HG03457 (cell line): ENCODE results near the gene TSC22D2.
"Not testable (repeated sequence)": the region's sequence is repeated elsewhere in the genome, so short reads cannot be mapped to it uniquely, and the experiment has no call there.

Source experiments
- ATAC-seq: cut with Tn5 transposase; IDR thresholded peaks from one replicate; pipeline ENCODE4 v1.9.1; 2021; ENCODE audit warnings: moderate number of reproducible peaks; ENCODE audit not compliant: unreplicated experiment

The TSC22D2 gene

DNA sequence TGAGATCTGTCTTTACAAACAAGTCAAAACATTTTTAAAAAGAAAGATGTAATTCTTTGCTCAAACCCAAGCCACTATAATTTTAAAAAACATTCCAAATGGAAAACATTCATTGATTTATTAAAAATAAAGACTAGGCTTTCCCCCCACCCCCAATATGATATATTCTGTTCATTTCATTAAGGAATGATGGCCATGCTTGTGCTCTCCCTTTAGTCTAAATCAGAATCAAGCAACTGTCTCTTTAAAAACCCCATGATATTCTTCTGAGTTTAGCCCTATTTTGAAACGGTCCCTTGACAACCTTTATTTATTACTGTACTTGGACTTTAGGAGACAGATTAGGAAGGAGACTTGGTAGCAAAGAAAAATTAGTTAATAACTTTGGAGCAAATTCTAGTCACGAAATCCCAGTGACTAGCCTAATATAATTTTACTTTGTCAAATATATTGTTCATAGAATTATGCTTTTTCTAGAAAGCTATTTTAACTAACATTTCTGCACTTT lies 38.4 kb downstream of the TSC22D2 start:
- no peak for ATAC-seq

GRCh38 chr3:150447084-150447483 lies 39.0 kb downstream of the TSC22D2 start:
- ATAC-seq: no peak

DNA sequence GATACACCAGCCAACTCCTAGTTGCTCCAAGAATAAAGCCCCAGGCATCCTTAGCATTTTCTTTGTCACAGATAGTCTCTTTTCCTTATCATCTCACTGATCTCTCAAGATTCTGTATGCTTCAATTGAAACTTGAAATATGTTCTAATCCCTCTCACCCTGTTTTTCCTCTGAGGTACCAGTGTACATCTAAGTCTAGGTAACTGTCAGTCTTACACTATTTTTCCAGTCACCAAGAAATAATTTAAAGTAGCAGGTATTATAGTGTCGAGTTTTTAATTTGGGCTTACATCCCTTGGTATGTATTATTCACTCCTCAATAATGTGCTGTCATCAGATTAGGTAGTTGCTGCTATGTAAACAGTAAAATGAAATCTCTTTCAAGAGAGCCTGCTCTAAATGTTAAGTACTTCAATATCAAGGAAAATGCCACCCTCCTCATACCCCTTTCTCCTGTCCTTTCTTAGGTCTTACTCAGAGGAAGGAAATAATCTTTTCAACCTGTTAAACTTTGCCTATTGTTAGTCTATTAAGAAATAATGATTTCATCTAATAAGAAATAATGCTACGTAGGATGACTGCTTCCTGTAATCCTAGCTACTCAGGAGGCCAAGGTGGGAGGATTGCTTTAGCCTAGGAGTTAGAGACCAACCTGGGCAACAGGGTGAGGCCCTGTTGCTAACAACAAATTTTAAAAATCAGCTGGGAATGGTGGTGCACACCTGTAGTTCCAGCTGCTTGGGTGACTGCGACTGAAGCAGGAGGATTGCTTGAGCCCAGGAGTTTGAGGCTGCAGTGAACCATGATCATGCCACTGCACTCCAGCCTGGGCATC lies 39.8 kb downstream of the TSC22D2 start:
- no peak for ATAC-seq

DNA sequence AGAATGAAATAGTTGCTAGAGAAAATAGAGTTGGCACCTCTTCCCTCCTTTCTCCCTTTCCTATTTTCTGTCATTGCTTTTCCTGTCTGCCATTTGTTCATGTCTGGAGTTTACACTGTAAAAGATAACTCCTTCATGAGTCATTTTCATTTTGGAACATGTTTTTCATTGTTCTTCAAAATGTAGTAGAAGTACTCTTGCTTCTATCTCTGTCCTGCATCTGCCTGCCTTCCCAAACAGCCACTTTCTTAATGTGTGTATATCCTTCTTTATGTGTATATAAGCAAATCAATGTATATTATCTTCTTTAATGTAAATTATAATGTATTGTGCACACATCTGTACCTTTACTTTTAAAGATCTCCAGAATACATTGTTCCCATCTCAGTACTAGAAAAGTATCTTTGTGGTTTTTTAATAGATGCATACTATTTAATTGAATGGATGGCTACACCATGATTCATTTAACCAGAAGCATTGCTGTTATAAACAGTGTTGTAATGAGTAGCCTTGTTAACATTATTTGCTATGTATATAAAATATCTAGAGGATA lies 41.1 kb downstream of the TSC22D2 start:
- no peak for ATAC-seq

- ATAC-seq: no peak
These were observed 42.8 kb downstream of the TSC22D2 start for GRCh38 chr3:150450916-150451315.

GRCh38 chr3:150451329-150452048 lies 43.4 kb downstream of the TSC22D2 start:
- ATAC-seq: no peak

DNA sequence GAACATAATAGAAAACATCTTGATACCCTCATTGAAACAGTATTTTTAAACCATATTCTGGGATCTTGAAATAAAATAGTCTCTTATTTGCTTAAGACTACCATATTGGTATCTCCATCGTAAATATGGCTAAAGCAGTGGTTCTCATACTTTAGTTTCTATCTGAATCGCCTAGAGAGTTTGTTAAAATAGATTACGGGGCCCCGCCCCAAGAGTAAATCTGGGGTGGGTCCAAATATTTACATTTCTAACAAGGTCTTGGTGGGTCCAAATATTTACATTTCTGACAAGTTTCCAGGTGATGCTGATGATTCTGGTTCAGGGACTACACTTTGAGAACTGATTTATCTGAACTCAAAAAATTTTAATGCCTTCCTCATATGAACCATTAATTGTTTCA lies 45.3 kb downstream of the TSC22D2 start:
- ATAC-seq: no peak

DNA sequence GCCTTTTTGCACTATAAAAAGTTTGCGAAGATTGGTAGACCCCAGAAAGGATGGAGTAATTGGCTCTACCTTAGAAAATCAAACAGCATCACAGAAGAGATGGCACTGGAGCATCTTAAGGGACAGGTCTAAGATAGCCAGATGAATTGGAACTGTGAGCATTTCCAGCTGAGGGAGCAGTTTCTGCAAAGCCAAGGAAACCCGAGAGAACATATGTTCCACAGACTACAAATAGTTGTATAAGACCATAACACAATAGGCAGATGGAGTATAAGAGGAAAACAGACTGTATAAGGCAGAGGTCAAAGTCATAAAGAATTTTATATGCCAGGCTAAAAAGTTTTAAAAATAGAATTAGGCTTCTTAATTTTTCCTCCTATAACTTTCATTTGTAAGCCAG lies 46.0 kb downstream of the TSC22D2 start:
- ATAC-seq: no peak

DNA sequence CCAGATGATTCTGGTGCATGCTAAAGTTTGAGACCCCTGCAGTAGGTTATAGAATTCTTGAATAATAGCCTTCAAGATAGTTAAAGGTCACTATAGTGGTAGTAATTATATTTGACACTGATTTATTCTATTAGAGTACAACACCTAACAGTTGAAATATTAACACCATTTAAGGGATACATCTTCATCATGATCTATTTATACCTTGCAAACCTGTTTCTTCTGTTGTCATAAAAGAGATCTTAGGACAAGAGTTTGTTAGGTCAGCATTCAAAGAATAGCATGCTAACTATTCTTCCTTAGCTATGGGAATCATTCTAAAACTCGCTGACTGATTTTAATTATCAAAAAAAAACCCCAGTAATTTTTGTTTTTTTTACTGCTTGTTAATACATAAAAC lies 46.5 kb downstream of the TSC22D2 start:
- no peak for ATAC-seq

GRCh38 chr3:150455341-150455740 lies 47.2 kb downstream of the TSC22D2 start:
- ATAC-seq: no peak

DNA sequence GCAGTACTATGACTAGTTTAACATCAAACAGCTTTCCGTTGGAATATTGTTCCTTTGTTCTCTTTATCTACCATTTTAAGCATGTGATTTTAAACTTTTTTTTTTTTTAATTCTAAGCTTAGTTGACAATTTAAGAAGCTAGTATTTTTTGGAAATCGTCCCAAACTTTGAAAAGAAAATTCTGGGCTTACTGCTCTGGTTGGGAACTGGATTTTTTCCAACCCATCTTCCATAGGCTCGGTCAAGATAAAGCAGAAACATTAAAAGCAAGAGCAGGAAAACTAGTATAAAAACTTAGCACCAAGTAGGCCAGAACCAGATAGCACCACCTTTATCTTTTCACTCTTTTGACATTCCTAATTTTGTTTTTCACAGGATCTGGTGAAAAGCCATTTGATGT lies 49.9 kb downstream of the TSC22D2 start:
- no peak for ATAC-seq

DNA sequence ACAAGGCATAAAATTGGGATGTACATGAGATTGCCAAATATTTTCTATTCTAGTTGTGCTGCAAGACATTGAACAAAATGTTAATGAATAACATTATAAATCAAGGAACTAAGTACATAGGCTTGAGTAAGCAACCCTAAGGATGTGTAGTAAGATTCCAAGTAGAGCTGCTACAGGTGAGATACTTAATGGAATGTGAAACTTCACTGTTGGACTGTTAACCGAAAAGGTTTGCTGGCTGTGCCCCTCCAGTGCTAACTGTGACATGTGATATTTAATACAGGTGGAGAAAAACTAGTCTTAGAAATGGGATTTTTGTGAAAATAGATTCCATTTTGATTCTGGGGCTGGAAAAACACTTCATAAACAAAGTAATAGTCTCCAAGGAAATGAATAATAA lies 52.4 kb downstream of the TSC22D2 start:
- no peak for ATAC-seq

GRCh38 chr3:150461399-150461798 lies 53.3 kb downstream of the TSC22D2 start:
- ATAC-seq: no peak

DNA sequence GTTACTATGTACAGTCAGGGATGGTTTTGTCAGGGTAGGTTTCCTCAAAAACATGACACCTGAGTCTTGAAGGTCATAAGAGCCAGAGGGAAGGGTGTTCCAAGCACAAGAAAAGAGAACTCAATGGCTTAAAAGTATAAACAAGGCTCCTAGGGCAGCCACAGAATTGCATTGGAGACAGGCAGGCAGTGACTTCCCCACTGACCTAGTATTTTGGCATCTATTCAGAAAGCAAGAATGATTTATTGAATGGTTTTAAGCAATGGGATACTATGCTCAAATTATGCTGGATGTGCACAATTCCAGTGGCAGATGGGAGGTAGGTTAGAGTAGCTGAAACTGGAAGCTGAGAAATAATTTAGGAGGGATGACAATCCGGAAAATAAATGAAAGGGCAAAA lies 54.0 kb downstream of the TSC22D2 start:
- ATAC-seq: no peak

DNA sequence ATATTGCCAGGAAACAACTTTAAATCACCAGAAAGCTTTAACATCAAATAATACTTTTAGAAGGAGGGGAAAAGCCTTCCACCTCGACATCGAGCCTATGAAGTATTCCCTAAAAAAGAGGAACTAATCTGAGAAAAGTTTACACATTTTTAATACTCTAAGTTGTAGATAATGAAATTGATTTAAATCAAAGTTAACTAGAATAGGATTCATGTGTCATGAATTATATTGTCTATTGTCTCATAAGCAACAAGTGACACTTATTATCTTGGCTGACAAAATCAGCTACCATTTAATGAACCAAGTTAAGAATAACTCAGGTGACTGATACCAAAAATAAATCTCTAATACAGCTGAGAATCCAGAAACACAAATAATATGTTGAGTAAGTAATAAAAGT lies 56.6 kb downstream of the TSC22D2 start:
- no peak for ATAC-seq

DNA sequence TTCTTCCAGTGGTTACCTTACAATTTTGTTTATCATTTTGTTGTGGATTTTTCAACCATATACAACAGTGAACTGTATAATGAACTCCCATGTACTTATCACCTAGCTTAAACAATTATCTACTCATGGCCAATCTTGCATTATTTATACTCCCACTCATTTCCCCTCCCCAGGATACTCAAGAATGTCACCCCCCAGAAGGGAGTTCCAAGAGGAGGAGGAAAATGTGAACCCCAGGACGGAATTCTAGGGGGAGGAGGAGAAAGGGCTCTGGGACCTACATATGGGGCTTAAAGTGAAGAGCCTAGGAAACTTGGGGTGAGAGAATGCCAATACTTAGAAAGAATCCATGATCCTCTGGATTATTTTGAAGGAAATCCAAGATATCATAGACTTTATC lies 59.3 kb downstream of the TSC22D2 start:
- ATAC-seq: no peak

DNA sequence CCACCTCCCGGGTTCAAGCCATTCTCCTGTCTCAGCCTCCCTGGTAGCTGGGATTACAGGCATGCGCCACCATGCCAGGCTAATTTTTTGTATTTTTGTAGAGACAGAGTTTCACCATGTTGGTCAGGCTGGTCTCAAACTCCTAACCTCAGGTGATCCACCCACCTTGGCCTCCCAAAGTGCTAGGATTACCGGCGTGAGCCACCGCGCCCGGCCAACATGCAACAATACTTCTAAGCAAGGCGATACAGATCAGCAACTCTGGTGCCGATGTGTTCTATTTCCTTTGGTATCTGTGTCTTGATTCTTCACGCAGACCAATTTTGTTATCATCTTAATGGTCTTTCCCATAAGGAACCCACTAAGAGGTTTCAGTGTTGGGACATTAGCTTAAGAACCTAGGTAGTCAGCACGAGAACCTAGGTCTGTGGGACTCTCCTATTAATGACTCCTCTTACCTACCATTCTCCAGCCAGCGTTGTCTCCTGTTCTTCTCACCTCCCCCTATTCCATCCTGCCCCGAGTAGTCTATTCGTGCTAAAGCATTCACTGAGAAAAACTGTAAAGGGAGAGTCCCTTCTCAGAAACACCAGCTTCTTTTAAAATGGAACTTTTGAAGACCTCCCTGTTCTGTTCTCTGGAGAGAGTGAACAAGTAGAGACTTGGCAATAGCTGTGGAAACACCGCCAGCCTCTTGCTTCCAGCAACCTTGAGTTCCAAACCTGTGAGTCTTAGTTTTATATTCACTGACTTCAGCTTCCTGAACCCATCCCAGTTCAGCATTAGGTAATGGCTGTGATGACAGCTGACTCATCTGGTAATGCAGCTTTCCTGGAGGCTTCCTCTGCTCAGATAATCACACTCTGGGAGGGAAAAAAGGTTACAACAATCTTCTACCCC lies 61.2 kb downstream of the TSC22D2 start:
- no peak for ATAC-seq

DNA sequence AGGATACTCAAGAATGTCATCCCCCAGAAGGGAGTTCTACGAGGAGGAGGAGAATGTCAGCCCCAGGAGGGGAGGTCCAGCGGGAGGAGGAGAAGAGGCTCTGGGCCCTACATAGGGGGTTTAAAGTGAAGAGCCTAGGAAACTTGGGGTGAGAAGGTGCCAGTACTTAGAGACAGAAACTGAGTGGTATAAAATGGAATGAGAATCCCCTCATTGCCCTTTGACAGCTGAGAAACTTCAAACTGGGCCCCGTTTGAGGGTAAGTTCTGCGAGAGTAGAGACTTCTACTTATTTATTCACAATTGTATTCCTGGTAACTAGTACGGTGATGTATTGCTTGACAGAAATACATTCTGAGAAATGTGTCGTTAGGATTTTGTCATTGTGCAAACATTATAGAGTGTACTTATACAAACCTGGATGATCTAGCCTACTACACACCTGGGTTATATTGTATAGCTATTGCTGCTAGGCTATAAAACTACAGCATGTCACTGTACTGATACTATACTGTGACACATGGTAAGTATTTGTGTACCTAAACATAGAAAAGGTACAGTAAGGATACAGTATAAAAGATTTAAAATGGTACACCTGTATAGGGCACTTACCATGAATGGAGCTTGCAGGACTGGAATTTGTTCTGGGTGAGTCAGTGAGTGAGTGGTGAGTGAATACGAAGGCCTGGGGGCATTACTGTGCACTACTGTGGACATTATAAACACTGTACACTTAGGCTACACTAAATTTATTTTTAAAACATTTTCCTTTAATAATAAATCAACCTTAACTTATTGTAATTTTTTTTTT lies 62.0 kb downstream of the TSC22D2 start:
- ATAC-seq: no peak

- ATAC-seq: no peak
These were observed 64.3 kb downstream of the TSC22D2 start for GRCh38 chr3:150472421-150472820.

- ATAC-seq: not testable (repeated sequence)
These were observed 65.1 kb downstream of the TSC22D2 start for GRCh38 chr3:150473161-150473560.
